GM12878 (cell line): ENCODE results near the gene DDX11. TPM values are rescaled to one million over a fixed set of nuclear protein-coding genes. Genes with fewer than 3 reads are reported as not detected.
"Not testable (repeated sequence)": the region's sequence is repeated elsewhere in the genome, so short reads cannot be mapped to it uniquely, and the experiment has no call there.

Source experiments
- ATAC-seq: fragments of 200-7000 bp; cut with Tn5 transposase; 3 replicates; pipeline ENCODE4 v1.9.1; 2020; ENCODE audit warnings: mild to moderate bottlenecking, moderate library complexity
- BruUV-seq: library from RNA; stranded (reverse); fragments of 400-500 nt; replicated peaks from 2 replicates; lab custom pipeline; 2021; lab: Mats Ljungman, UMichigan
- CTCF ChIA-PET: fragments of 300-600 bp; sonication (Branson Sonifier 250); formaldehyde crosslinking; extraction: SDS; loops from one replicate; lab custom pipeline; 2021; ENCODE audit warnings: inconsistent platforms; lab: Yijun Ruan, JAX
- POLR2A ChIA-PET: fragments of 350-600 bp; formaldehyde crosslinking; extraction: SDS; loops from one replicate; lab custom pipeline; 2021; ENCODE audit warnings: inconsistent platforms; lab: Charles Lee
- RAD21 ChIA-PET: fragments of 300-600 bp; sonication (Branson Sonifier 250); formaldehyde crosslinking; loops from one replicate; lab custom pipeline; 2023; ENCODE audit warnings: antibody characterized with exemption; ENCODE audit not compliant: unreplicated experiment; lab: Charles Lee
- SMC1A ChIA-PET: fragments of 300-600 bp; sonication (Branson Sonifier 250); formaldehyde crosslinking; loops from one replicate; lab custom pipeline; 2023; ENCODE audit not compliant: unreplicated experiment, uncharacterized antibody; lab: Charles Lee
- DNase-seq: peaks from one replicate; pipeline ENCODE4 v3.0.0-alpha.2; 2011; ENCODE audit warnings: low read depth, low spot score
- FAIRE-seq: peaks from 3 replicates; lab custom pipeline; 2011; peaks lifted over from hg19 to GRCh38; lab: Jason Lieb, UNC
- H2AFZ ChIP-seq: 2 replicates; pipeline ENCODE4 v1.6.0; 2011; ENCODE audit warnings: low read depth, low read length, control low read depth; ENCODE audit not compliant: control insufficient read depth
- H3K27ac ChIP-seq: 2 replicates; pipeline ENCODE4 v1.5.1; 2011; ENCODE audit warnings: control low read depth; ENCODE audit not compliant: control insufficient read depth, insufficient read depth
- H3K27me3 ChIP-seq, 2 experiments: replicated peaks in 1 of 2; 2 replicates each; pipeline versions ENCODE4 v1.6.0 to v1.6.1; 2011; ENCODE audit warnings: low read length in 1 of 2; ENCODE audit not compliant: control insufficient read depth in 2 of 2, insufficient read depth in 2 of 2
- H3K36me3 ChIP-seq, 2 experiments: 2 replicates each; pipeline ENCODE4 v1.5.1; 2011; ENCODE audit warnings: low read length in 1 of 2; ENCODE audit not compliant: control insufficient read depth in 2 of 2, insufficient read depth in 2 of 2
- H3K4me1 ChIP-seq: 2 replicates; pipeline ENCODE4 v1.6.1; 2011; ENCODE audit warnings: mild to moderate bottlenecking, low read length, moderate library complexity, mixed read lengths; ENCODE audit not compliant: control insufficient read depth, insufficient read depth
- H3K4me2 ChIP-seq: 2 replicates; pipeline ENCODE4 v1.6.0; 2011; ENCODE audit warnings: control low read depth; ENCODE audit not compliant: control insufficient read depth, insufficient read depth
- H3K4me3 ChIP-seq: fragments of 200-600 bp; sonication (generic); 2 replicates; pipeline ENCODE4 v1.5.1; 2016
- H3K79me2 ChIP-seq: 2 replicates; pipeline ENCODE4 v1.6.0; 2011; ENCODE audit warnings: low read length; ENCODE audit not compliant: control insufficient read depth, insufficient read depth
- H3K9ac ChIP-seq: 2 replicates; pipeline ENCODE4 v1.8.0; 2011; ENCODE audit warnings: low read length, control low read depth, mixed read lengths; ENCODE audit not compliant: control insufficient read depth, insufficient read depth
- H3K9me3 ChIP-seq: replicated peaks from 3 replicates; pipeline ENCODE4 v1.5.1; 2011; ENCODE audit warnings: mild to moderate bottlenecking, low read length; ENCODE audit not compliant: control insufficient read depth, insufficient read depth
- H4K20me1 ChIP-seq: 2 replicates; pipeline ENCODE4 v1.6.0; 2011; ENCODE audit not compliant: control insufficient read depth, insufficient read depth
- WGBS: methylation state at CpG from one replicate; pipeline ENCODE4 v1.1.6; 2016; ENCODE audit warnings: low lambda C conversion rate; ENCODE audit not compliant: insufficient replicate concordance, insufficient coverage; ENCODE audit errors: missing lambda C conversion rate; 5-methylcytosine and 5-hydroxymethylcytosine counted together
- in situ Hi-C: fragments of 300-500 bp; cut with MboI; formaldehyde crosslinking; loops from 9 replicates; pipeline ENCODE4 v1.14.3; 2018; ENCODE audit warnings: mixed read lengths
- intact Hi-C: fragments of 100-400 bp; cut with micrococcal nuclease; formaldehyde crosslinking; loops from one replicate; pipeline ENCODE4 v1.14.2; 2022; ENCODE audit not compliant: unreplicated experiment
- polyA plus RNA-seq, 11 experiments: library from polyadenylated mRNA; depleted of rRNA in 4 of 11; unstranded in 6 of 11; stranded (reverse) in 5 of 11; fragments of >200 nt; fragmentation: Nextera tagmentation in 4 of 11; fragmentation: Illumina TruSeq in 1 of 11; extraction: Ambion mirVana in 4 of 11; extraction: Trizol in 1 of 11; gene quantifications; 1 replicate in 1 of 11; 2 replicates in 10 of 11; pipeline versions ENCODE4 v1.2.1 to v1.2.3, GENCODE V29; 2011 to 2016; ENCODE audit warnings: inconsistent platforms in 2 of 11, missing spikeins in 2 of 11, low read depth in 1 of 11
- small RNA-seq: library from RNA; depleted of rRNA; stranded (forward); fragments of <200 nt; gene quantifications from one replicate; pipeline ENCODE3, GENCODE V24; 2014
- total RNA-seq, 4 experiments: library from RNA; depleted of rRNA in 3 of 4; stranded (reverse); fragments of >200 nt in 3 of 4; fragmentation: Illumina TruSeq in 1 of 4; extraction: Trizol in 1 of 4; gene quantifications; 2 replicates each; pipeline versions ENCODE4 v1.2.1 to v1.2.3, GENCODE V29; 2013 to 2021

Gene DDX11
- total and polyA plus RNA-seq, 10 of the 15 experiments (the other 5 are each of a cell fraction or from before 2014, with no cell fraction given): 3.8 to 94.2 (median 46.3) TPM

GRCh38 chr12:31145296-31145695 lies 71.6 kb downstream of the DDX11 start:
- DNase-seq, FAIRE-seq, H3K36me3 ChIP-seq, BruUV-seq, H4K20me1 ChIP-seq, CTCF ChIA-PET, H3K4me3 ChIP-seq, H2AFZ ChIP-seq, H3K79me2 ChIP-seq, H3K4me1 ChIP-seq, H3K4me2 ChIP-seq, intact Hi-C loops, H3K27ac ChIP-seq, in situ Hi-C loops, RAD21 ChIA-PET, SMC1A ChIA-PET, H3K9ac ChIP-seq, H3K27me3 ChIP-seq, POLR2A ChIA-PET, H3K9me3 ChIP-seq, ATAC-seq: not testable (repeated sequence)
- 8% methylated on average over 5 of the region's 6 CpGs for whole genome bisulfite sequencing

DNA sequence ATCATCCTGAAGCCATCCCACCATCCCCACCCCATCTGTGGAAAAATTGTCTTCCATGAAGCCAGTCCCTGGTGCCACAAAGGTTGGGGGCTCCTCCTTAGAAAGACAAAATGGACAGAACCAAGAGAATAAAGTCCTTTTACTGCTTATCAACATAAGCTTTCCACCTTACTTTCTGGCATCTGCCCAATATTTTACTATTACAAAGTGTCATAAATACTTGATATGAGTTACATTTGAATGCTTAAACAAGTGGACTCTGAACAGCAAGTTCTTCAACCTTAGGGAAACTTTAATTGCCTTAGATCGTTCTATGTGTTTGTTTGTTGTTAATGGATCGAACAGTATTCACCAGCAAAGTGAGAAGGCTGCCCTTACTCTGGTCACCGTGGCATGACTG lies 73.8 kb downstream of the DDX11 start:
- DNase-seq, H3K27me3 ChIP-seq, H4K20me1 ChIP-seq, ATAC-seq, H3K36me3 ChIP-seq, H3K27ac ChIP-seq, in situ Hi-C loops, H3K4me3 ChIP-seq, H3K9ac ChIP-seq, POLR2A ChIA-PET, H3K9me3 ChIP-seq, RAD21 ChIA-PET, H3K79me2 ChIP-seq, H2AFZ ChIP-seq, BruUV-seq, CTCF ChIA-PET, intact Hi-C loops, SMC1A ChIA-PET, H3K4me1 ChIP-seq, H3K4me2 ChIP-seq: not testable (repeated sequence)
- 62% methylated on average over 3 of the region's 3 CpGs for WGBS
- FAIRE-seq: peak; percentile 47

DNA sequence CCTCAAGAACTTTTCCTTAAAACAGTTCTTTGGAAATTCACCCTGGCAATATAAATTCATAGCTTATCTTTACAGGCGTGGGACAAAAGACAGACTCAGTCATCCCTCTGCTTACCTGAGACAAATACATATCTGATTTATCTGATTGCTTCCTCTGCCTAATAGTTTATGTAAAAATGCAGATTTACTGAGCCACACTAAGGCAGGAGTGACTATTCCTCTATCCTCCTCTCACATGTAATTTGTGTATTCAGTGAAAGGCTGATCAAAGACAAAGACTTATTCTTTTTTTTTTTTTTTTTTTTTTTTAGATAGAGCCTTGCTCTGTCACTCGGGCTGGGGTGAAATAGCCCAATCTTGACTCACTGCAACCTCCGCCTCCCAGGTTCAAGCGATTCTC lies 77.1 kb downstream of the DDX11 start:
- H3K9me3 ChIP-seq, DNase-seq, BruUV-seq, H3K27ac ChIP-seq, H3K27me3 ChIP-seq, POLR2A ChIA-PET, H4K20me1 ChIP-seq, H3K4me2 ChIP-seq, CTCF ChIA-PET, in situ Hi-C loops, FAIRE-seq, H3K9ac ChIP-seq, H3K36me3 ChIP-seq, ATAC-seq, H3K4me1 ChIP-seq, SMC1A ChIA-PET, intact Hi-C loops, H3K4me3 ChIP-seq, H3K79me2 ChIP-seq, H2AFZ ChIP-seq: not testable (repeated sequence)
- 62% methylated on average over 3 of the region's 4 CpGs for WGBS
- RAD21 ChIA-PET: interaction anchor here (0.7 kb wide), 1 partner anchor 101 kb away, joined by 3 read pairs; no protein-coding TSS in a partner anchor

Small RNA genes within 50 kb of the gene (small RNA-seq; reads per million reads assigned to genes)
- not detected for gene RF00072

Other genes with a start within 250 kb of the DDX11 start
- under 0.01 and 0.11 TPM in 2 replicates for gene TSPAN11, start 147.1 kb upstream of the DDX11 start, total RNA-seq (2014; rRNA removed)
- not detected in 2 replicates for gene TSPAN11, start 147.1 kb upstream of the DDX11 start, total RNA-seq (2014; rRNA removed; fragmentation: Illumina TruSeq; extraction: Trizol)
- 0.05 TPM in 1 of 2 replicates, not detected in the other for gene TSPAN11, start 147.1 kb upstream of the DDX11 start, total RNA-seq (2021)
- gene TSPAN11, start 147.1 kb upstream of the DDX11 start, polyA plus RNA-seq (2011; rRNA removed): 0.19 and 0.27 TPM in 2 replicates
- gene TSPAN11, start 147.1 kb upstream of the DDX11 start, polyA plus RNA-seq (2014; fragmentation: Illumina TruSeq; extraction: Trizol): 0.06 TPM in 1 of 2 replicates, not detected in the other
- not detected for gene TSPAN11, start 147.1 kb upstream of the DDX11 start, polyA plus RNA-seq (2014; fragmentation: Nextera tagmentation; extraction: Ambion mirVana)
- 0.03 and 0.15 TPM in 2 replicates for gene TSPAN11, start 147.1 kb upstream of the DDX11 start, polyA plus RNA-seq (2014; rRNA removed)
- not detected for gene TSPAN11, start 147.1 kb upstream of the DDX11 start, polyA plus RNA-seq (2016; fragmentation: Nextera tagmentation; extraction: Ambion mirVana)